H4 (cell line): ENCODE data around the gene TECPR2. TPM values are rescaled to one million over a fixed set of nuclear protein-coding genes. Genes with fewer than 3 reads are reported as not detected.

ENCODE experiments used
- DNase-seq: peaks from one replicate; pipeline ENCODE4 v3.0.0-alpha.2; 2015; ENCODE audit warnings: low spot score
- total RNA-seq: library from RNA; depleted of rRNA; stranded (reverse); fragments of >200 nt; shearing (Covaris generic); gene quantifications from 2 replicates; pipeline ENCODE4 v1.2.3, GENCODE V29; 2014

Gene TECPR2
- total RNA-seq, 1 experiment from 2014 or later = 3.6 TPM

DNA sequence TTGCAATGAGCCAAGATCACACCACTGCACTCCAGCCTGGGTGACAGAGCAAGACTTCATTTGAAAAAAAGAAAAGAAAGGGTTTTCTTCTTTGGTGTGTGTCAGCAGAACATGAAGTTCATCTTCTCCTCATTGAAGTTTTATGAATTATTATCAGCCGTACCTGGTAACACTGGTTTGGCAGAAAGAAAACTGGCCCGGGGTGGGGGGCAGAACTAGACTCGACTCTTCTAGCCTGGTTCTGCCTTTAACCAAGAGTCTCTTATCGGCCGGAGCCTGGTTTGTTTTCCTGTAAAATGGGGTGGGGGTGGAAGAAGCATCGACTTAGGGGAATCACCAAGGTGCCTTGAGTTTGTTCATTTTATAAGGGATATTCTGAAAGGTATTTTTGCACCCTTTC, 64.1 kb downstream of the TECPR2 start:
- no peak for DNase-seq

- DNase-seq = no peak
Observed at GRCh38 chr14:102427642-102428041, 64.9 kb downstream of the TECPR2 start.

DNA sequence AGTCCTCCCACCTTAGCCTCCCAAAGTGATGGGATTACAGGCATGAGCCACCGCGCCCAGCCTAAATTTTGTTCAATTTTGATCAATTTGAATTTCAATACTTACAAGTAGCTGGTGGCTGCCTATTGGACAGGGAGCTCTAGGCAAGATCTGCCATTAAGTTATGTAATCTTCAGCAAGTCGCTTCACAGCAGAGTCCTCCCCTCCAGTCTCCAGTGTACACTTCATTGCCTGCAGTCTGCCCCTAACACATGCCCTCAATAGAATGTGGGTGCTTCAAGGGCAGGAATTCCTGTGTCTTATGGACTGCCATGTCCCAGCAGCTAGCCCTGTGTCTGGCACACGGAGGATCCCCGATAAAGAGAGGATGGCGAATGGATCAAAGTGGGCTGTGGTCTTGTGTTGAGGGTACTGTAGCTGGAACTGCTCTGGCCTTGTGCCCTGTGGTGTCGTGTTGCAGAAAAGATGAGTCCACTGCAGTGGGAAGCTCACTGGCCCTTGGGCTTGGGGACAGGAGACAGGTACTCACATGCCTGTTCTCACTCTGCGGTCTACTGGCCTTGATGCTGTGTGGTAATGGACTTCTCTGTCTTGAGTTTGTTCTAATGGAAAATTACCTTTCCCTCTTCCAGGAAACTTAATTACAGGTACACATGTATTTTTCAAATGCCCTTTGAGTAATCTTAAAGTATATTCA, 67.6 kb downstream of the TECPR2 start:
- DNase-seq = no peak

DNA sequence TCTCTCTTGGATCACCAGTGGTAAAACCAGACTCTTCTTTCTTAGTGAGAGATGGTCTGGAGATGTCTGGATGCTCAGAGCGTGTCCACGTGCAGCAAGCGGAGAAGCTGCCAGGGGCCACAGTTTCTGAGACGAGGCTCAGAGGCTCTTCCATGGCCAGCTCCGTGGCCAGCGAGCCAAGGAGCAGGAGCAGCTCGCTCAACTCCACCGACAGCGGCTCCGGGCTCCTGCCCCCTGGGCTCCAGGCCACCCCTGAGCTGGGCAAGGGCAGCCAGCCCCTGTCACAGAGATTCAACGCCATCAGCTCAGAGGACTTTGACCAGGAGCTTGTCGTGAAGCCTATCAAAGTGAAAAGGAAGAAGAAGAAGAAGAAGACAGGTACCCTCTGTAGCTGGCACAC, 69.0 kb downstream of the TECPR2 start:
- no peak for DNase-seq

GRCh38 chr14:102434647-102435175, 72.0 kb downstream of the TECPR2 start:
- DNase-seq = no peak

DNA sequence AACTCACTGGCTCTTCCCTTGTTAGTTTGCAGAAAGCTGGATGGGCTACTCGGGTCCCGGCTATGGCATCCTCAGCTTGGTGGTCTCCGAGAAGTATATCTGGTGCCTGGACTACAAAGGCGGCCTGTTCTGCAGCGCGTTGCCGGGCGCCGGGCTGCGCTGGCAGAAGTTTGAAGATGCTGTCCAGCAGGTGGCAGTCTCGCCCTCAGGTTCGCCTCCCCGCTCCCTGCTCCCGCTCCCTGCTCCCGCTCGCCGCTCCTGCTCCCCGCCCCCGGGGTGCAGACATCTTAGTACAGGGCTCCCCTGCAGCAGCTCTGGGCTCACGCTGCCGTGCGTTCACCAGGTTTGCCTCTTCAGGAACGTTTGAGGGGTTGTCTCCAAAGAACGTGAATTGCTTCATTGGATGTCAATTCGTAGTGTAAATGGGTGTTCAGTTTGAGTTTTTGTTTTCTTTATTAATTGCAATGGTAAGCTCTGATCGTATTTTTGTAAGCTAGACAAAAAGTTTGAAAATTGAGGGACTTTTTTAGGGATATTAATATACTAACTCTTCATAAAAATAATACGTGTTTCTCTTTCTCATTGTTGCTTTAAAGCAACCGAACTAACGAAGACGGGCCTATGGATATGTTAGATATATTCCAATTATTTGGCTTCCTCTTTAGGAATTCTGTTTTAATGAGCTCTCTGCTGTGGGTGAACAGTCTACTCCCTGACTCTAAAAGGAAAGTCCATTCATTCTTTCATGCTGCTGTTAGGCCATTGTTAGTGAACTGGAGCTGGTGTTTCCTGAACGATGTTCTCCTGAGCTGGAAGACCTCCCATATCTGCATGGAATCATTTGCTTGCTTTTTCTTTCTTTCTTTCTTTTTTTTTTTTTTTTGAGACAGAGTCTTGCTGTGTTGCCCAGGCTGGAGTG, 75.5 kb downstream of the TECPR2 start:
- peak; percentile 27 for DNase-seq

DNA sequence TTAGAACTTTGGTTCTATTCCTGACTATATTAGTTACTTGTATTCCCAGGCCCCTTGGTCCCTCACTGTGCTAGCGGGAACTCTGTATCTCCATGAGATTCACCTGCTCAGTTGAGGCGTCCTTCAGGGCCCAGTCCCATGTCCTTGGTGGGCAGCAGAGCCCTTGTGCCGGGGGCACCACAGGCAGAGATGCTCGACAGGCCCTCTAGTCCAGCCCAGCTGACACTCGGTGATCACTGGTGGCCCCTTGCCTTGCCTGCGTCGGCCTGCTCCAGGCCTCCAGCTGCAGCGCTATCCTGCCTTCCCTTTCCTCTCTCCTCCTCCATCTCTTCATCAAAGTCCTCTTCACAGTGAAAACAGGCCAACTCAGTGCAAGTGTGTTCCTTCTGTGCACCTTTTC, 76.8 kb downstream of the TECPR2 start:
- DNase-seq = no peak

DNA sequence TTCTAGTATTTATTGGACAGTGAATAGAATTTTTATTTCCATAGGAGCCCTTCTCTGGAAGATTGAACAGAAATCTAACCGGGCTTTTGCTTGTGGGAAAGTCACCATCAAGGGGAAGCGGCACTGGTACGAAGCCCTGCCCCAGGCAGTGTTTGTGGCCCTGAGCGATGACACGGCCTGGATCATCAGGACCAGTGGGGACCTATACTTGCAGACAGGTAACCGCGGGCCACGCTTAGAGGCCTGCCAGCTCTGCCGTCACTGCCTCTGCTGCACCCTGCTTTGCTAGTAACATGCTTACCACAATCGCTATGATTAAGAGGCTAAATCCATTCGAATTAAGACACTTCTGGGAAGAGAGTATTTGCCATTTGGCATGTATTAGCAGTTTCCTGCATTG, 77.7 kb downstream of the TECPR2 start:
- no peak for DNase-seq

DNA sequence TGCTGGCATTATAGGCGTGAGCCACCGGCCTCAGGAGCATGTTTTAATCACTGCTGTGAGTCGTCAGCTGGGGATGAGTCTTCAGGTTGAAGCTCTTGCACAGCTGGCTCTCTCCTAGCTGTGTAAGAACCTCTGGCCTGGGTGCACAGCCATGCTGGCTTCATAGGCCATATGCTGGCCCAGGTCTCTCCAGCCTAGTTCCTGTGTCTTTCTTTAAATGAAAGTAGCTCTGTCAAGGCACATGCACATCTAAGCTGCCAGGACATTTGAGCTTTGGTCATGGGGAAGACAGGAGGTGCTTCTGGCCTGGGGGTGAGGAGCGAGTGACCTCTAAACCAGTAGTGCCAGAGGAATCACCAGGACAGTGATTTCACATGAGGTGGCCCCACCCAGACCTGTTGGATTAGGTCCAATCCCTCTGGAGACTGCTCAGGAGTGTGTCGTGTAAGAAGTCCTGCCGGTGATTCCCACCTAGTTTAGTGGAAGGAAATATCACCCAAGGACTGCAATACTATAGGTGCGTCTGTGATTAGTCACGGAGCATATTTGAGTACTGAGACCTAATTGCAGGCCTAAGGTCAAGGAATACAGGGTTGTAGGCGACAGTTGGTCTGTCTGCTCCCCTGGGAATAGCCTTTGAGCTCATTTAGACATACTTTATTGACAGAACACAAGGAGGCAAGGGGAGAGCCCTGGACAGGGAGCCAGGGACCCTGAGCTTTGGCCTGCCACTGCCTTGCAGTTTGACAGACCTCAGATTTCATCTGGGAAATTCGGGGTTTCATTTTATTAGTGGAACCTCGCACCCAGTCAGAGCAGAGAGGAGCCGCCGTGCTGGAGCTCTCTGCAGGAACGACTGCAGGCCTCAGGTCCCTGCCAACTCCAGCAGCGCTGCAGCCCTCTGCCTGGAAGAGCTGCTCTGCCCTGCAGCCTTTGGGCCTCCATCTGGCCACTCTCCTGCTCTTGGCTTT, 79.8 kb downstream of the TECPR2 start:
- no peak for DNase-seq

DNA sequence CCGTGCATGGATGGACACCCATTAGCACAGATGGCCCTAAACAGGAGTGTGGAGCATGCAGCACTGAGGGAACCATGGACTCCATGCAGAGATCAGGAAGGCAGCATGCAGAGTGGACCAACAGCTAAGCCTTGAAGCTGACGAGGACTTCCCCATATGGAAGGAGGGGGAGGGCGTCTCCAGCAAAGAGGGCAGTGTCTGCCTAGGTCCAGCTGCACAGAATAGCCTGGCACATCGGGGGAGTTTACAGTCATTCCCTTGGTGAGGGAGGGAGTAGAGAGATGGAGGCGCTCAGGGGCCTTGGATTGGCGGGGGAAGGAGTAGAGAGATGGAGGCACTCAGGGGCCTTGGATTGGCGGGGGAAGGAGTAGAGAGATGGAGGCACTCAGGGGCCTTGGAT, 82.3 kb downstream of the TECPR2 start:
- no peak for DNase-seq

DNA sequence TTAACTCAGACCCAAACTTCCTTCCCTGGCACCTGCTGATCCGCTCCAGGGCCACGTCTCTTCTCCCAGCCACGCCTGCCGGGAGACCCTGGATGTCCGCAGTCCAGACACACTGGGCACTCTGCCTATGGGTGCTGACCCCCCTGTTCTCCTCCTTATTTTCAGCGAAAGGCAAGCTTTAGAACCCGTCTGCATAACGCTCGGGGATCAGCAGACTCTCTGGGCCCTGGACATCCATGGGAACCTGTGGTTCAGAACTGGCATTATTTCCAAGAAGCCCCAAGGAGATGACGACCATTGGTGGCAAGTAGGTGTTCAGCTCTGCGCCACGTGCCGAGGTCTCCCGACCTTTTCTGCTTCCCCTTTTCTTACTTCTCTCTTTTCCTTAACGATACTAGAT, 82.9 kb downstream of the TECPR2 start:
- no peak for DNase-seq

DNA sequence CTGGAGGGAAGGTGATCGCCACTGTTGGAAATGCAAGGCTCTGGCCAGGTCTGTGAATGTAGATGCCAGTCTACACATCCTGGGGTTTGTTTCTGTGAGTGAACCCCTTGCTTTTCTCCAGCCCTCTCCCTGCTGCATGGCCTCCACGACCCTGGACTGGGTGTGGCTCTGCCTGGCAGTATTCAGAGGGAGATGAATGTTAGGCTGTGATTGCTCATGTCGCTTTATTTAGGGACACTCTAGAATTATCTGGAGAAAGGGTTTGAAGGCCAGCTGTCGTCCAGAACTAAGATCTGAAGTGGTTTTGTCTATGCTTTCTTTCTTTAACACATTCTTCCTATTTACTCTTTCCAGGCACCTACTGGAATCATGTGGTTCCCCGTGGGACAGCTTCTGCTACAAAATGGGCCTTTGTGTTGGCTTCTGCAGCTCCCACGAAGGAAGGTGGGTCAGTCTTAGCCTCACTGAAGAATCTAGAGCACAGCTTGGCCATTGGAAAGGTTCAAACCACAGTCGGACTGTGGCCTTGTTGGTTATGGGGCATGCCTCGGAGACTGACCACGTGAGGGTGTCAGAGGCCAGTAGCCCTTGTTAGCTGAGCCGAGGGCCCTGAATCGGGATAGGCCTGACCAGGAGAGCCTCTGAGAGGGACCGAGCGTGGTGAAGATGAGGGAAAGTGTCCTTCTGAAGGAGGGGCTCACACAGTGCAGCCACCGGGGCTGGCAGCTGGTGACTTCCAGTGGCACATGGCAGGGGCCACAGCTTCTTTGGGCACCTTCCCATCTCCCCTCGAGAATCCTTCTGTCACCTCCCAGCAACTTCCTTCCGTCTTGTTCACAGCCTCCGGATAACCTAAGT, 87.7 kb downstream of the TECPR2 start:
- no peak for DNase-seq

DNA sequence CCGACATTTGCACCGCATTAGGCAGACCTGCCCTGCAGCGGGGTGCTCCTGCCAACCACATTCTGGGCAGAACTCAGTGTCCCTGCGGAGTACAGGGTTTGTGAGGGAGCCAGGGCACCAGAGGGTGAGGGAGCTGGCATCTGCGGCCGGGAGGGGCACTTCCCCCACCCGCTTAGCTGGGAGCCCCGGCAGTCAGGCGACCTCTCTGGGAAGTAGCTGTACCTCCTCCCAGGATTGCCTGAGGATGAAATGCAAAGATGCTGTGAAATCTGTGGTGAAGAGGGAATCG, 88.3 kb downstream of the TECPR2 start:
- no peak for DNase-seq

GRCh38 chr14:102452302-102452701, 89.6 kb downstream of the TECPR2 start:
- DNase-seq = no peak

DNA sequence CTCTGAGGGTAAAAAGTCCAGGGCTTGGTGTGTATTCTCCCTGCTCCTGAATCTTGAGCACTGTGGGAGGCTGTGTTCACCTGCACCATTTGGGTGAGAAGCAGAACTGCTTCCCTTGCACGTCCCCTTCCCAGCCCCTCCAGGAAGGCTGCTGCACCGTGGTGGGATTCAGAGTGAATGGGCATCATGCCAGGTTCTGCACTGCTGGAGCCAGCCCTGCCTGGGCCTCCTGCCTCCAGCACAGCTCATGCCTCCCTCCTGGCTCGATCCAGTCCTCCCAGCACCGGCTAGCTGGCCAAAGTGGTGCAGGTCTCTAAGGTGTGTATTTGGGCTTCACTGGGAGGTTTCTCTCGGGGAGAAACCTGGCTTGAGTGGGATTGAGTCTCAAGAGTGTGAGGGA, 92.0 kb downstream of the TECPR2 start:
- no peak for DNase-seq

DNA sequence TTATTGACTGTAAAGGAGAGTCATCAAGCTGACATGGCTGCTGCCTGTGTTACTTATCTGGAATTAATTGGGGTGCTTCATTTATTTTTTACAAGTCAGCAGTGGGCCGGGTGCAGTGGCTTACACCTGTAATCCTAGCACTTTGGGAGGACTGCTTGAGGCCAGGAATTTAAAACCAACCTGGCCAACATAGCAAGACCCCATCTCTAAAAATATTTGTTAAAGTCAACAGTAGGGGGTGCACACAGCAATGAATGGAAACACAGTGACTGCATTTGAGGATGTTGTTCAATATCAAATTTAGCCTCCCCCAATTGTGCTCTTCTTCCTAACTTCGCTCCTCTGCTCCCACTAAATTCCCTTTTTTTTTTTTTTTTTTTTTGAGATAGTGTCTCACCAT, 94.8 kb downstream of the TECPR2 start:
- DNase-seq = no peak

DNA sequence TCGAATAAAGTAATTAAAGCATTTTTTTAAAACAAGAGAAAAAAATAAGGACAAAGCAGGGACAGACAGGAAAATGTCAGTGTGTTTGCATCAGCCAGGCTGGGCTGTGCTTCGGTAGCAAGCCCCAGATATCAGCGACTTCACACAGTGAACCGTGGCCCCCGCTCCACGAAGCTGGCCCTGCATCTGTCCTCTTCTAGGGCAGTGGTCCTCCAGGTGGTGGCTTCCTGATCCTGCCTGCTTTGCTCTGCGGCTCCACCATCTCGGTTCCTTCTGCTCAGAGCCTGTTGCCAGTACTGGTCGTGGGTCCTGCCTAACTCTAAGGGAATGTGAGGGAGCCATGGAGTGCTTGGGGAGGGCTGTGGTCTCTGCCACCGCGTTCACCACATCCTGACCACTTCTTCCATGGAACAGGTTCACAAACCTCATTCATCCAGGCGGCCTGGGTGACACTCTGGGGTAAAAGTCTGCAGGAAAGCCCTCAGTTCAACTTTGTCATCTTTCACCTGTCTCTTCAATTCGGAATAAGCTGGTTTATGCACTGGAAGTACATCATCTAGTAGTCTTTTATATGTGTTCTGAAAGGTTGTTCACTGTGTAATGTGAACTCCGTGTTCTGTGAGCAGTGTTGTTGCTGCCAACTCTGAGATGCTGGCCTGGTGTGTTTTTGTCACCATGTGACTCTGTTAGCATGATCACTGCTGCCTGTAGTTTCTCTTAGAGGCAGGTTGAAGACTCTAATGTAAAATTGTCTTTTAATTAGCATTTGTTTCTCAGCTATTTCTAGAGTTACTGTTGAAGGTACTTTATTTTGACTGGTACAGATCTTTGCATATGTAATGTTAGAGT, 99.0 kb downstream of the TECPR2 start:
- no peak for DNase-seq

GRCh38 chr14:102462391-102462790, 99.7 kb downstream of the TECPR2 start:
- no peak for DNase-seq

GRCh38 chr14:102464006-102464405, 101.3 kb downstream of the TECPR2 start:
- DNase-seq = no peak

DNA sequence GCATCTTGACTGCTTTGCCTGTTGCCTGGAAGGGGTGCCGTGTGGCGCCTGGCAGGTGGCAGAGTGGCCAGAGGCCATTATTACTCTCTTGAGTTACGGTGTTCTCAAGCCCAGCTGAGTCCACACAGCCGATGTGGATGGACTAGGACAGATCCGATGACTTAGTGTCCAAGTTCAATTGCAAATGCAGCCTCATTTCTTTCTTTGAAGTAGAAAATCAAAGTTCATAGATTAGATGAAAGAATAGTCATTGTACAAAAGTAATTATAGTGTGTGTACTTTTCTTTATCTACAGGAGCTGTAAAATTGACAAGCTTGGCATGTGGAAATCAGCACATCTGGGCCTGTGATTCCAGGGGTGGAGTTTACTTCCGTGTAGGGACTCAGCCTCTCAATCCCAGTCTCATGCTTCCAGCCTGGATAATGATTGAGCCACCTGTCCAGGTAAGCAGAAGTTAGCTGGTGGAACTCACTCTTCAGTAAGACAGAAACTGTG, 102.2 kb downstream of the TECPR2 start:
- DNase-seq = no peak
